GM12891 (cell line): ENCODE data around the gene TLR1.

ENCODE experiments used
- POLR2A ChIP-seq: IDR thresholded peaks from 2 replicates; pipeline ENCODE4 v1.6.1; 2011; ENCODE audit warnings: low read depth, low read length, control low read depth
- POLR2AphosphoS5 ChIP-seq: IDR thresholded peaks from 2 replicates; pipeline ENCODE4 v1.6.1; 2011; ENCODE audit warnings: low read depth, low read length, control low read depth
- POU2F2 ChIP-seq: IDR thresholded peaks from 2 replicates; pipeline ENCODE4 v1.6.1; 2011; ENCODE audit warnings: low read depth, mild to moderate bottlenecking, control low read depth, low read length, moderate library complexity
- SPI1 ChIP-seq: IDR thresholded peaks from 2 replicates; pipeline ENCODE4 v1.6.1; 2011; ENCODE audit warnings: low read depth, low read length, control low read depth

- TF ChIP-seq POLR2A (peak; percentile 88), POLR2AphosphoS5 (peak; percentile 79; the same call in 1 of the 2 replicates), POU2F2 (no peak), SPI1 (0 out of 2 replicates have a peak, but pooled peaks have one; percentile 18)
These were observed 11.5 kb upstream of the TLR1 start for GRCh38 chr4:38815885-38816782.
